Subcutaneous abdominal adipose tissue (tissue), 5 donors: ENCODE data around the gene CAMK2A.

Experiments
- H3K27ac ChIP-seq: one replicate; pipeline ENCODE4 v1.7.0; 2013; ENCODE audit warnings: low read depth, mild to moderate bottlenecking, inconsistent platforms, low read length, moderate library complexity
- H3K27me3 ChIP-seq, 5 donors: one replicate each; pipeline ENCODE4 v1.7.0; 2013; ENCODE audit warnings: low read length in 5 of 5, inconsistent platforms in 1 of 5; ENCODE audit not compliant: control insufficient read depth in 5 of 5, insufficient read depth in 4 of 5
- H3K36me3 ChIP-seq, 5 donors: one replicate each; pipeline ENCODE4 v1.7.0; 2013; ENCODE audit warnings: low read length in 5 of 5; ENCODE audit not compliant: control insufficient read depth in 5 of 5, insufficient read depth in 5 of 5
- H3K4me1 ChIP-seq, 5 donors: one replicate each; pipeline ENCODE4 v1.7.0; 2013; ENCODE audit warnings: low read length in 5 of 5, mild to moderate bottlenecking in 3 of 5, moderate library complexity in 1 of 5; ENCODE audit not compliant: control insufficient read depth in 5 of 5, insufficient read depth in 5 of 5
- H3K4me3 ChIP-seq, 5 donors: one replicate each; pipeline ENCODE4 v1.7.0; 2013; ENCODE audit warnings: low read length in 5 of 5, low read depth in 1 of 5
- H3K9ac ChIP-seq, 5 donors: one replicate each; pipeline ENCODE4 v1.7.0; 2013; ENCODE audit warnings: low read length in 5 of 5, mild to moderate bottlenecking in 4 of 5, moderate library complexity in 3 of 5
- H3K9me3 ChIP-seq, 5 donors: one replicate each; pipeline ENCODE4 v1.7.0; 2013; ENCODE audit warnings: low read length in 5 of 5; ENCODE audit not compliant: control insufficient read depth in 5 of 5
- donor health status: healthy.
- donor health status: healthy.
- donor health status: healthy.
- donor health status: healthy.
- donor health status: healthy.

The CAMK2A gene

GRCh38 chr5:150283904-150284303, 5.7 kb downstream of the CAMK2A start:
- no peak overlapping the region for H3K4me3 ChIP-seq
- no peak overlapping the region for H3K9ac ChIP-seq
- H3K27me3 ChIP-seq: peaks cover 0 to 13% (median 6%) of the 10 kb centered on the region in 5 donors
- no peaks in the 10 kb centered on the region for H3K9me3 ChIP-seq
- no peaks in the 10 kb centered on the region for H3K4me1 ChIP-seq
- H3K27ac ChIP-seq: no peak overlapping the region
- no peaks in the 10 kb centered on the region for H3K36me3 ChIP-seq

GRCh38 chr5:150281987-150282386, 7.6 kb downstream of the CAMK2A start:
- no peaks in the 10 kb centered on the region for H3K36me3 ChIP-seq
- no peaks in the 10 kb centered on the region for H3K9me3 ChIP-seq
- no peaks in the 10 kb centered on the region for H3K4me1 ChIP-seq
- no peak overlapping the region for H3K9ac ChIP-seq
- no peak overlapping the region for H3K27ac ChIP-seq
- no peak overlapping the region for H3K4me3 ChIP-seq
- H3K27me3 ChIP-seq: peaks cover 0 to 17% (median 8%) of the 10 kb centered on the region in 5 donors

GRCh38 chr5:150279330-150280020, 10.1 kb downstream of the CAMK2A start:
- H3K36me3 ChIP-seq: no peaks in the 10 kb centered on the region
- no peak overlapping the region for H3K27ac ChIP-seq
- H3K9me3 ChIP-seq: no peaks in the 10 kb centered on the region
- no peaks in the 10 kb centered on the region for H3K4me1 ChIP-seq
- no peak overlapping the region for H3K9ac ChIP-seq
- H3K27me3 ChIP-seq: peaks cover 0 to 15% (median 8%) of the 10 kb centered on the region in 5 donors
- no peak overlapping the region for H3K4me3 ChIP-seq

GRCh38 chr5:150278916-150279315, 10.7 kb downstream of the CAMK2A start:
- Histone ChIP-seq H3K27ac (no peak overlapping the region), H3K9me3 (no peaks in the 10 kb centered on the region), H3K4me1 (no peaks in the 10 kb centered on the region), H3K36me3 (no peaks in the 10 kb centered on the region), H3K9ac (no peak overlapping the region), H3K27me3 (peaks cover 0 to 13% (median 4%) of the 10 kb centered on the region in 5 donors), H3K4me3 (no peak overlapping the region)

- Histone ChIP-seq H3K27ac (no peak overlapping the region), H3K36me3 (no peaks in the 10 kb centered on the region), H3K27me3 (peaks cover 0 to 8% (median 5%) of the 10 kb centered on the region in 5 donors), H3K9me3 (no peaks in the 10 kb centered on the region), H3K4me3 (no peak overlapping the region), H3K4me1 (no peaks in the 10 kb centered on the region), H3K9ac (no peak overlapping the region)
Observed at GRCh38 chr5:150278046-150278730, 11.4 kb downstream of the CAMK2A start.

GRCh38 chr5:150277043-150277442, 12.5 kb downstream of the CAMK2A start:
- Histone ChIP-seq H3K27me3 (peaks cover 0 to 10% (median 8%) of the 10 kb centered on the region in 5 donors), H3K4me1 (no peaks in the 10 kb centered on the region), H3K9ac (no peak overlapping the region), H3K4me3 (no peak overlapping the region), H3K27ac (no peak overlapping the region), H3K36me3 (no peaks in the 10 kb centered on the region), H3K9me3 (no peaks in the 10 kb centered on the region)

GRCh38 chr5:150274811-150275210, 14.8 kb downstream of the CAMK2A start:
- Histone ChIP-seq H3K9me3 (no peaks in the 10 kb centered on the region), H3K36me3 (no peaks in the 10 kb centered on the region), H3K9ac (no peak overlapping the region), H3K4me1 (no peaks in the 10 kb centered on the region), H3K4me3 (no peak overlapping the region), H3K27me3 (peaks cover 0 to 9% (median 8%) of the 10 kb centered on the region in 5 donors), H3K27ac (no peak overlapping the region)

GRCh38 chr5:150272531-150272930, 17.0 kb downstream of the CAMK2A start:
- H3K9me3 ChIP-seq: no peaks in the 10 kb centered on the region
- peaks cover 0 to 9% (median 2%) of the 10 kb centered on the region in 5 donors for H3K27me3 ChIP-seq
- no peaks in the 10 kb centered on the region for H3K36me3 ChIP-seq
- no peak overlapping the region for H3K27ac ChIP-seq
- no peak overlapping the region for H3K9ac ChIP-seq
- H3K4me3 ChIP-seq: no peak overlapping the region
- H3K4me1 ChIP-seq: no peaks in the 10 kb centered on the region

- H3K9ac ChIP-seq: no peak overlapping the region
- no peaks in the 10 kb centered on the region for H3K4me1 ChIP-seq
- no peak overlapping the region for H3K27ac ChIP-seq
- H3K36me3 ChIP-seq: no peaks in the 10 kb centered on the region
- no peaks in the 10 kb centered on the region for H3K9me3 ChIP-seq
- H3K4me3 ChIP-seq: no peak overlapping the region
- peaks cover 0 to 7% (median 2%) of the 10 kb centered on the region in 5 donors for H3K27me3 ChIP-seq
Observed at GRCh38 chr5:150271923-150272322, 17.6 kb downstream of the CAMK2A start.

- Histone ChIP-seq H3K36me3 (no peaks in the 10 kb centered on the region), H3K9ac (no peak overlapping the region), H3K4me3 (no peak overlapping the region), H3K27me3 (peaks cover 0 to 7% (median 2%) of the 10 kb centered on the region in 5 donors), H3K4me1 (no peaks in the 10 kb centered on the region), H3K27ac (no peak overlapping the region), H3K9me3 (no peaks in the 10 kb centered on the region)
Observed at GRCh38 chr5:150271296-150271692, 18.3 kb downstream of the CAMK2A start.
